Ovary (tissue), 9 donors: ENCODE data around the gene CACNA1H. TPM values are rescaled to one million over a fixed set of nuclear protein-coding genes. Genes with fewer than 3 reads are reported as not detected.

Experiments used
- DNase-seq, 5 donors: peaks; one replicate each; pipeline ENCODE4 v3.0.0-alpha.2; 2019 to 2020
- H3K27ac ChIP-seq, 2 donors: fragments of 200-600 bp; one replicate each; pipeline versions ENCODE4 v1.5.1 to v1.8.0; 2019 to 2022
- H3K27me3 ChIP-seq: fragments of 200-600 bp; one replicate; pipeline ENCODE4 v1.8.0; 2022
- H3K36me3 ChIP-seq: fragments of 200-600 bp; sonication (generic); one replicate; pipeline ENCODE4 v1.5.1; 2019
- H3K4me1 ChIP-seq: one replicate; pipeline ENCODE4 v1.8.1; 2013; ENCODE audit warnings: mild to moderate bottlenecking, moderate library complexity; ENCODE audit not compliant: insufficient read depth
- H3K4me3 ChIP-seq: fragments of 200-600 bp; sonication (generic); one replicate; pipeline ENCODE4 v1.5.1; 2017
- H3K9me3 ChIP-seq, 2 donors: fragments of 200-600 bp in 1 of 2; sonication (generic) in 1 of 2; one replicate each; pipeline versions ENCODE4 v1.5.1 to v1.8.1; 2013 to 2019; ENCODE audit warnings: mild to moderate bottlenecking in 1 of 2, moderate library complexity in 1 of 2
- CTCF ChIP-seq, 3 donors: fragments of 450-650 bp in 2 of 3; fragments of 200-600 bp in 1 of 3; IDR thresholded peaks; one replicate each; pipeline versions ENCODE4 v1.5.1 to v1.8.0; 2016 to 2022; ENCODE audit warnings: antibody characterized with exemption in 3 of 3, mild to moderate bottlenecking in 1 of 3
- EP300 ChIP-seq: sonication (generic); formaldehyde crosslinking; IDR thresholded peaks from one replicate; pipeline ENCODE4 v1.6.1; 2017; ENCODE audit warnings: antibody characterized with exemption
- POLR2A ChIP-seq: fragments of 450-650 bp; IDR thresholded peaks from one replicate; pipeline ENCODE4 v1.6.1; 2017; ENCODE audit warnings: antibody characterized with exemption, mild to moderate bottlenecking, moderate library complexity
- WGBS, 3 donors: extraction: QIAGEN DNeasy Blood & Tissue Kit in 1 of 3; methylation state at CpG; one replicate each; pipeline versions ENCODE4 v1.1.5 to v1.1.7; 2013 to 2017; 5-methylcytosine and 5-hydroxymethylcytosine counted together
- intact Hi-C, 4 donors: fragments of 100-400 bp; cut with DNase I; formaldehyde crosslinking; loops; one replicate each; pipeline versions ENCODE4 v1.11.0 to v1.15.1; 2022 to 2023
- polyA plus RNA-seq, 2 donors: library from polyadenylated mRNA; stranded (reverse); fragments of 200-250 nt in 1 of 2; fragments of 350-450 nt in 1 of 2; fragmentation: Illumina TruSeq in 1 of 2; extraction: RNeasy Lipid Tissue Mini Kit (QIAGEN cat#74804) in 1 of 2; gene quantifications; one replicate each; pipeline ENCODE4 v1.2.3, GENCODE V29; 2013 to 2014
- total RNA-seq, 7 donors: library from RNA; depleted of rRNA in 2 of 7; stranded (reverse); fragments of >200 nt in 2 of 7; fragmentation: NEBNext Ultra II Directional in 3 of 7; extraction: Animal tissue kit (Norgen Biotek cat#: 25700) in 3 of 7; gene quantifications; one replicate each; pipeline versions ENCODE4 v1.1.0 to v1.2.4, GENCODE V29; 2016 to 2023
- donor health status: DM: no; HTN: no; CAD: no; lungs with moderate emphysema.
- donor health status: DM: no; HTN: no; CAD: no.
- donor health status: Bipolar disorder and iron deficiency.
- donor health status: DM: yes; HTN: yes; CAD: no.
- donor health status: DM: no; HTN: no; CAD: no.
- donor health status: DM: yes; HTN: yes; CAD: no.

CACNA1H gene
- total and polyA plus RNA-seq, 9 donors: 7.3 to 217 (median 106) TPM

- 83 to 94% (median 93%) methylated on average over 4 to 14 of the region's 14 CpGs for WGBS, 3 donors
- intact Hi-C loops: no loop called here
- no peaks in the 10 kb centered on the region for H3K27me3 ChIP-seq
- DNase-seq: no peak
- no peak overlapping the region for H3K27ac ChIP-seq
- no peak overlapping the region for H3K4me3 ChIP-seq
- H3K4me1 ChIP-seq: peaks cover 38% of the 10 kb centered on the region
- no peaks in the 10 kb centered on the region for H3K36me3 ChIP-seq
- TF ChIP-seq EP300: no peak
- no peak for TF ChIP-seq POLR2A
- no peaks in the 10 kb centered on the region for H3K9me3 ChIP-seq
These were observed 11.5 kb downstream of the CACNA1H start for GRCh38 chr16:1164382-1164781.

GRCh38 chr16:1164975-1165374 is 12.1 kb downstream of the CACNA1H start:
- intact Hi-C loops: no loop called here
- Histone ChIP-seq H3K4me1 (peaks cover 36% of the 10 kb centered on the region), H3K27me3 (no peaks in the 10 kb centered on the region), H3K4me3 (no peak overlapping the region), H3K27ac (no peak overlapping the region), H3K9me3 (no peaks in the 10 kb centered on the region), H3K36me3 (no peaks in the 10 kb centered on the region)
- no peak for TF ChIP-seq POLR2A
- TF ChIP-seq EP300: no peak
- TF ChIP-seq CTCF (IDR thresholded peaks at IDR 0.05): no peak
- WGBS, 3 donors: 90 to 94% (median 93%) methylated on average over 17 of the region's 17 CpGs
- no peak for DNase-seq

GRCh38 chr16:1165511-1165910 is 12.6 kb downstream of the CACNA1H start:
- peaks cover 34% of the 10 kb centered on the region for H3K4me1 ChIP-seq
- no peak for TF ChIP-seq CTCF (IDR thresholded peaks at IDR 0.05)
- no peak for TF ChIP-seq POLR2A
- TF ChIP-seq EP300: no peak
- no peaks in the 10 kb centered on the region for H3K36me3 ChIP-seq
- H3K4me3 ChIP-seq: no peak overlapping the region
- no peak for DNase-seq
- no peak overlapping the region for H3K27ac ChIP-seq
- intact Hi-C loops: no loop called here
- 78 to 88% (median 87%) methylated on average over 12 of the region's 12 CpGs for WGBS, 3 donors
- H3K27me3 ChIP-seq: no peaks in the 10 kb centered on the region
- no peaks in the 10 kb centered on the region for H3K9me3 ChIP-seq

- DNase-seq: no peak
- no peak overlapping the region for H3K4me3 ChIP-seq
- 69 to 75% (median 71%) methylated on average over 52 of the region's 52 CpGs for WGBS, 3 donors
- H3K27me3 ChIP-seq: no peaks in the 10 kb centered on the region
- H3K9me3 ChIP-seq: no peaks in the 10 kb centered on the region
- intact Hi-C loops: no loop called here
- no peaks in the 10 kb centered on the region for H3K36me3 ChIP-seq
- no peak for TF ChIP-seq CTCF (IDR thresholded peaks at IDR 0.05)
- TF ChIP-seq EP300: no peak
- no peak for TF ChIP-seq POLR2A
- H3K27ac ChIP-seq: peak overlapping the region; percentile 45 to 74
- peaks cover 36% of the 10 kb centered on the region for H3K4me1 ChIP-seq
These were observed 14.6 kb downstream of the CACNA1H start for GRCh38 chr16:1167276-1168107.

GRCh38 chr16:1168837-1169236 is 15.9 kb downstream of the CACNA1H start:
- peaks cover 38% of the 10 kb centered on the region for H3K4me1 ChIP-seq
- intact Hi-C loops: no loop called here

More at GRCh38 chr16:1168837-1169236, 15.9 kb downstream of the CACNA1H start:
- no peak overlapping the region for H3K4me3 ChIP-seq
- DNase-seq: no peak
- no peaks in the 10 kb centered on the region for H3K9me3 ChIP-seq
- peak overlapping the region; percentile 72 to 74 for H3K27ac ChIP-seq
- no peaks in the 10 kb centered on the region for H3K27me3 ChIP-seq
- H3K36me3 ChIP-seq: no peaks in the 10 kb centered on the region
- WGBS, 3 donors: 57 to 71% (median 58%) methylated on average over 16 to 18 of the region's 18 CpGs
- no peak for TF ChIP-seq EP300
- no peak for TF ChIP-seq CTCF (IDR thresholded peaks at IDR 0.05)
- TF ChIP-seq POLR2A: no peak
